Neural cell (in vitro differentiated cells): ENCODE results near the gene SAP30BP. TPM values are rescaled to one million over a fixed set of nuclear protein-coding genes. Genes with fewer than 3 reads are reported as not detected.

ENCODE experiments used
- H2AFZ ChIP-seq: fragments of 200-600, 300-800 bp; sonication (generic), shearing (Covaris generic); 2 replicates; pipeline ENCODE4 v1.6.0; 2014; ENCODE audit warnings: low read depth, mild to moderate bottlenecking, antibody characterized with exemption, low read length, moderate library complexity
- H3F3A ChIP-seq: fragments of 200-600 bp; shearing (Covaris generic); 2 replicates; pipeline ENCODE4 v1.6.1; 2016; ENCODE audit warnings: mild to moderate bottlenecking, moderate library complexity, mixed read lengths, antibody characterized with exemption, low read length; ENCODE audit not compliant: insufficient read depth, poor library complexity, severe bottlenecking
- H3K27ac ChIP-seq: fragments of 200-600, 300-800 bp; sonication (generic), shearing (Covaris generic); 2 replicates; pipeline ENCODE4 v1.5.1; 2014; ENCODE audit warnings: mild to moderate bottlenecking, low read length, moderate library complexity
- H3K27me3 ChIP-seq: fragments of 300-800, 200-600 bp; sonication (generic), shearing (Covaris generic); 2 replicates; pipeline ENCODE4 v1.6.0; 2014; ENCODE audit warnings: mild to moderate bottlenecking, low read depth, low read length, moderate library complexity; ENCODE audit not compliant: insufficient read depth
- H3K36me3 ChIP-seq: fragments of 300-800, 200-600 bp; sonication (generic), shearing (Covaris generic); 2 replicates; pipeline ENCODE4 v1.5.1; 2014; ENCODE audit warnings: mild to moderate bottlenecking, antibody characterized with exemption, low read length, moderate library complexity; ENCODE audit not compliant: insufficient read depth
- H3K4me2 ChIP-seq: fragments of 300-800, 200-600 bp; sonication (generic), shearing (Covaris generic); 2 replicates; pipeline ENCODE4 v1.6.0; 2014; ENCODE audit warnings: mild to moderate bottlenecking, low read length
- H3K4me3 ChIP-seq: fragments of 300-800, 200-600 bp; sonication (generic), shearing (Covaris generic); 2 replicates; pipeline ENCODE4 v1.5.1; 2014; ENCODE audit warnings: mild to moderate bottlenecking, low read length, moderate library complexity
- H3K79me2 ChIP-seq: fragments of 200-600 bp; shearing (Covaris generic); replicated peaks from 2 replicates; pipeline ENCODE4 v1.6.0; 2014; ENCODE audit warnings: mild to moderate bottlenecking, low read length, moderate library complexity; ENCODE audit not compliant: insufficient read depth
- H3K9ac ChIP-seq: fragments of 300-800, 200-600 bp; sonication (generic), shearing (Covaris generic); 2 replicates; pipeline ENCODE4 v1.6.1; 2016; ENCODE audit warnings: mild to moderate bottlenecking, low read length, mixed read lengths
- H3K9me2 ChIP-seq: fragments of 200-600 bp; shearing (Covaris generic); 2 replicates; pipeline ENCODE4 v1.6.1; 2016; ENCODE audit warnings: mild to moderate bottlenecking, low read length, mixed read lengths; ENCODE audit not compliant: insufficient read depth
- H3K9me3 ChIP-seq: fragments of 200-600, 300-800 bp; sonication (generic), shearing (Covaris generic); 2 replicates; pipeline ENCODE4 v1.6.1; 2016; ENCODE audit warnings: mild to moderate bottlenecking, mixed run types, low read length, moderate library complexity, mixed read lengths
- H4K20me1 ChIP-seq: fragments of 200-600 bp; shearing (Covaris generic); 2 replicates; pipeline ENCODE4 v1.6.1; 2016; ENCODE audit warnings: mild to moderate bottlenecking, mixed run types; ENCODE audit not compliant: insufficient read depth
- CTCF ChIP-seq: fragments of 450-650 bp; IDR thresholded peaks from 2 replicates; pipeline ENCODE4 v1.5.1; 2014; ENCODE audit warnings: antibody characterized with exemption, mild to moderate bottlenecking, moderate library complexity; ENCODE audit not compliant: poor library complexity, severe bottlenecking
- EP300 ChIP-seq: fragments of 450-650 bp; conservative IDR thresholded peaks from 2 replicates; pipeline ENCODE4 v1.6.1; 2014; ENCODE audit warnings: antibody characterized with exemption, mild to moderate bottlenecking, moderate library complexity; ENCODE audit not compliant: poor library complexity, severe bottlenecking
- EZH2 ChIP-seq: fragments of 200-600, 300-800 bp; shearing (Covaris generic), sonication (generic); IDR thresholded peaks from 2 replicates; pipeline ENCODE4 v1.6.1; 2014; ENCODE audit warnings: antibody characterized with exemption, low read length, borderline replicate concordance, mild to moderate bottlenecking; ENCODE audit not compliant: insufficient read depth, poor library complexity, severe bottlenecking
- MXI1 ChIP-seq: fragments of 450-650 bp; conservative IDR thresholded peaks from 2 replicates; pipeline ENCODE4 v1.6.1; 2014; ENCODE audit warnings: antibody characterized with exemption, mild to moderate bottlenecking; ENCODE audit not compliant: poor library complexity, severe bottlenecking
- POLR2AphosphoS5 ChIP-seq: IDR thresholded peaks from 2 replicates; pipeline ENCODE4 v1.6.1; 2012
- RAD21 ChIP-seq: fragments of 450-650 bp; conservative IDR thresholded peaks from 2 replicates; pipeline ENCODE4 v1.6.1; 2014; ENCODE audit warnings: antibody characterized with exemption, mild to moderate bottlenecking, moderate library complexity
- REST ChIP-seq: IDR thresholded peaks from 2 replicates; pipeline ENCODE4 v1.6.1; 2012; ENCODE audit warnings: borderline replicate concordance
- SMC3 ChIP-seq: fragments of 450-650 bp; conservative IDR thresholded peaks from 2 replicates; pipeline ENCODE4 v1.6.1; 2014; ENCODE audit warnings: antibody characterized with exemption, mild to moderate bottlenecking, moderate library complexity; ENCODE audit not compliant: poor library complexity
- TAF1 ChIP-seq: IDR thresholded peaks from 2 replicates; pipeline ENCODE4 v1.6.1; 2012; ENCODE audit warnings: low read depth
- polyA plus RNA-seq: library from polyadenylated mRNA; depleted of rRNA; stranded (reverse); fragments of >200 nt; gene quantifications from 2 replicates; pipeline ENCODE4 v1.2.3, GENCODE V29; 2014

SAP30BP gene
- polyA plus RNA-seq, 1 donor from 2014 or later = 156 TPM

GRCh38 chr17:75623386-75623785, 43.8 kb upstream of the SAP30BP start:
- Histone ChIP-seq H3K9me2 (no peaks in the 10 kb centered on the region), H3K4me3 (no peak overlapping the region), H2AFZ (no peak overlapping the region), H4K20me1 (no peaks in the 10 kb centered on the region), H3K36me3 (no peaks in the 10 kb centered on the region), H3K9me3 (no peaks in the 10 kb centered on the region), H3F3A (no peaks in the 10 kb centered on the region), H3K27me3 (no peaks in the 10 kb centered on the region), H3K4me2 (no peak overlapping the region), H3K79me2 (no peaks in the 10 kb centered on the region), H3K9ac (no peak overlapping the region), H3K27ac (no peak overlapping the region)
- TF ChIP-seq TAF1 (no peak), EZH2 (no peak), SMC3 (no peak), POLR2AphosphoS5 (no peak), RAD21 (no peak), CTCF (no peak), EP300 (no peak), REST (no peak), MXI1 (no peak)

- Histone ChIP-seq H4K20me1 (no peaks in the 10 kb centered on the region), H3F3A (no peaks in the 10 kb centered on the region), H3K27me3 (no peaks in the 10 kb centered on the region), H3K9ac (no peak overlapping the region), H3K4me2 (no peak overlapping the region), H3K4me3 (no peak overlapping the region), H3K9me3 (no peaks in the 10 kb centered on the region), H3K79me2 (no peaks in the 10 kb centered on the region), H3K36me3 (no peaks in the 10 kb centered on the region), H3K27ac (no peak overlapping the region), H2AFZ (no peak overlapping the region), H3K9me2 (no peaks in the 10 kb centered on the region)
- no peak for TF ChIP-seq REST
- no peak for TF ChIP-seq POLR2AphosphoS5
- TF ChIP-seq TAF1 = no peak
- no peak for TF ChIP-seq CTCF
- TF ChIP-seq RAD21 = no peak
- no peak for TF ChIP-seq MXI1
- no peak for TF ChIP-seq SMC3
- no peak for TF ChIP-seq EZH2
- no peak for TF ChIP-seq EP300
Observed at GRCh38 chr17:75624021-75624420, 43.1 kb upstream of the SAP30BP start.
